ENCODE data around the gene KCNIP1.

The KCNIP1 gene

GRCh38 chr5:170493028-170493820, 10.6 kb upstream of the KCNIP1 start:
- Histone ChIP-seq H3K4me1 (no peaks in the 10 kb centered on the region), H3K9me3 (no peaks in the 10 kb centered on the region), H3K4me3 (ENCODE audit: low read depth, low read length) (no peak overlapping the region), H3K27me3 (peaks cover 19% of the 10 kb centered on the region), H3K36me3 (no peaks in the 10 kb centered on the region)
- TF ChIP-seq, protein P1, sequence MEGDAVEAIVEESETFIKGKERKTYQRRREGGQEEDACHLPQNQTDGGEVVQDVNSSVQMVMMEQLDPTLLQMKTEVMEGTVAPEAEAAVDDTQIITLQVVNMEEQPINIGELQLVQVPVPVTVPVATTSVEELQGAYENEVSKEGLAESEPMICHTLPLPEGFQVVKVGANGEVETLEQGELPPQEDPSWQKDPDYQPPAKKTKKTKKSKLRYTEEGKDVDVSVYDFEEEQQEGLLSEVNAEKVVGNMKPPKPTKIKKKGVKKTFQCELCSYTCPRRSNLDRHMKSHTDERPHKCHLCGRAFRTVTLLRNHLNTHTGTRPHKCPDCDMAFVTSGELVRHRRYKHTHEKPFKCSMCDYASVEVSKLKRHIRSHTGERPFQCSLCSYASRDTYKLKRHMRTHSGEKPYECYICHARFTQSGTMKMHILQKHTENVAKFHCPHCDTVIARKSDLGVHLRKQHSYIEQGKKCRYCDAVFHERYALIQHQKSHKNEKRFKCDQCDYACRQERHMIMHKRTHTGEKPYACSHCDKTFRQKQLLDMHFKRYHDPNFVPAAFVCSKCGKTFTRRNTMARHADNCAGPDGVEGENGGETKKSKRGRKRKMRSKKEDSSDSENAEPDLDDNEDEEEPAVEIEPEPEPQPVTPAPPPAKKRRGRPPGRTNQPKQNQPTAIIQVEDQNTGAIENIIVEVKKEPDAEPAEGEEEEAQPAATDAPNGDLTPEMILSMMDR (IDR thresholded peaks at IDR 0.05; ENCODE audit: low read depth, low read length): no peak
- no peak for DNase-seq

- Histone ChIP-seq H3K4me3 (ENCODE audit: low read depth, low read length) (no peak overlapping the region), H3K27me3 (peaks cover 19% of the 10 kb centered on the region), H3K4me1 (no peaks in the 10 kb centered on the region), H3K9me3 (no peaks in the 10 kb centered on the region), H3K36me3 (no peaks in the 10 kb centered on the region)
- TF ChIP-seq, protein P1 (IDR thresholded peaks at IDR 0.05; ENCODE audit: low read depth, low read length): no peak
- no peak for DNase-seq
Observed at GRCh38 chr5:170494041-170494440, 9.8 kb upstream of the KCNIP1 start.

GRCh38 chr5:170495825-170496661, 7.8 kb upstream of the KCNIP1 start:
- TF ChIP-seq, protein P1 (IDR thresholded peaks at IDR 0.05; ENCODE audit: low read depth, low read length): no peak
- Histone ChIP-seq H3K9me3 (no peaks in the 10 kb centered on the region), H3K4me3 (ENCODE audit: low read depth, low read length) (no peak overlapping the region), H3K36me3 (no peaks in the 10 kb centered on the region), H3K4me1 (no peaks in the 10 kb centered on the region), H3K27me3 (peaks cover 19% of the 10 kb centered on the region)
- DNase-seq: no peak

GRCh38 chr5:170496662-170497028, 7.2 kb upstream of the KCNIP1 start:
- TF ChIP-seq, protein P1 (IDR thresholded peaks at IDR 0.05; ENCODE audit: low read depth, low read length): no peak
- Histone ChIP-seq H3K36me3 (no peaks in the 10 kb centered on the region), H3K4me3 (ENCODE audit: low read depth, low read length) (no peak overlapping the region), H3K4me1 (no peaks in the 10 kb centered on the region), H3K27me3 (peaks cover 19% of the 10 kb centered on the region), H3K9me3 (no peaks in the 10 kb centered on the region)
- DNase-seq: no peak

GRCh38 chr5:170497311-170498038, 6.3 kb upstream of the KCNIP1 start:
- DNase-seq: no peak
- no peaks in the 10 kb centered on the region for H3K4me1 ChIP-seq
- TF ChIP-seq, protein P1 (IDR thresholded peaks at IDR 0.05; ENCODE audit: low read depth, low read length): no peak
- no peaks in the 10 kb centered on the region for H3K9me3 ChIP-seq
- H3K27me3 ChIP-seq: peaks cover 21% of the 10 kb centered on the region
- no peaks in the 10 kb centered on the region for H3K36me3 ChIP-seq
- H3K4me3 ChIP-seq (ENCODE audit: low read depth, low read length): no peak overlapping the region

Data from BE2C (cell line).